Naive thymus-derived CD4-positive, alpha-beta T cell (primary cell): ENCODE data around the gene HID1. TPM values are rescaled to one million over a fixed set of nuclear protein-coding genes. Genes with fewer than 3 reads are reported as not detected.

Source experiments
- ATAC-seq: fragments of 150-1000 bp; cut with Tn5 transposase; 2 replicates; pipeline ENCODE4 v1.10.0; 2021; ENCODE audit warnings: mild to moderate bottlenecking, moderate library complexity
- CTCF ChIA-PET: fragments of 350-600 bp; sonication (Branson Sonifier 250); formaldehyde crosslinking; loops from one replicate; lab custom pipeline; 2021; ENCODE audit warnings: antibody characterized with exemption; lab: Charles Lee
- POLR2A ChIA-PET: fragments of 350-600 bp; sonication (Branson Sonifier 250); formaldehyde crosslinking; loops from one replicate; lab custom pipeline; 2021; ENCODE audit warnings: antibody characterized with exemption, inconsistent platforms; lab: Charles Lee
- DNase-seq, 9 donors: peaks; one replicate each; pipeline versions ENCODE4 v3.0.0 to v3.0.0-alpha.2; 2020 to 2022; ENCODE audit warnings: mixed read lengths in 1 of 9
- H3K27ac ChIP-seq: one replicate; pipeline ENCODE4 v1.7.0; 2013; ENCODE audit warnings: mild to moderate bottlenecking, low read depth, low read length, moderate library complexity
- H3K27me3 ChIP-seq, 2 donors: one replicate each; pipeline ENCODE4 v1.7.0; 2013; ENCODE audit warnings: low read length in 2 of 2, mild to moderate bottlenecking in 2 of 2, moderate library complexity in 2 of 2; ENCODE audit not compliant: control insufficient read depth in 2 of 2, insufficient read depth in 2 of 2
- H3K36me3 ChIP-seq, 3 experiments: 1 replicate in 2 of 3; 2 replicates in 1 of 3; pipeline ENCODE4 v1.7.0; 2013; ENCODE audit warnings: low read length in 3 of 3, mild to moderate bottlenecking in 3 of 3, moderate library complexity in 1 of 3; ENCODE audit not compliant: insufficient read depth in 3 of 3, control insufficient read depth in 2 of 3
- H3K4me1 ChIP-seq, 2 donors: one replicate each; pipeline ENCODE4 v1.7.0; 2013; ENCODE audit warnings: low read length in 2 of 2, mild to moderate bottlenecking in 2 of 2, moderate library complexity in 1 of 2; ENCODE audit not compliant: control insufficient read depth in 2 of 2, insufficient read depth in 2 of 2
- H3K4me3 ChIP-seq: 2 replicates; pipeline ENCODE4 v1.7.0; 2013; ENCODE audit warnings: mild to moderate bottlenecking, low read length
- H3K9me3 ChIP-seq, 3 experiments: 1 replicate in 2 of 3; 2 replicates in 1 of 3; pipeline ENCODE4 v1.7.0; 2013; ENCODE audit warnings: low read length in 3 of 3; ENCODE audit not compliant: control insufficient read depth in 2 of 3
- H3K27ac Mint-ChIP-seq, 9 donors: one replicate each; pipeline ENCODE4 v1.8.0; 2020 to 2022; ENCODE audit warnings: mixed read lengths in 9 of 9, mild to moderate bottlenecking in 8 of 9, moderate library complexity in 5 of 9, inconsistent platforms in 2 of 9
- H3K27me3 Mint-ChIP-seq, 5 donors: one replicate each; pipeline ENCODE4 v1.8.0; 2021 to 2022; ENCODE audit warnings: mixed read lengths in 5 of 5, mild to moderate bottlenecking in 1 of 5
- H3K36me3 Mint-ChIP-seq, 5 donors: one replicate each; pipeline ENCODE4 v1.8.0; 2020 to 2022; ENCODE audit warnings: mixed read lengths in 5 of 5, mild to moderate bottlenecking in 3 of 5, inconsistent platforms in 1 of 5
- H3K4me1 Mint-ChIP-seq, 7 donors: one replicate each; pipeline ENCODE4 v1.8.0; 2020 to 2022; ENCODE audit warnings: mixed read lengths in 7 of 7, mild to moderate bottlenecking in 3 of 7, inconsistent platforms in 1 of 7
- H3K4me3 Mint-ChIP-seq, 10 donors: one replicate each; pipeline ENCODE4 v1.8.0; 2020 to 2022; ENCODE audit warnings: mild to moderate bottlenecking in 10 of 10, mixed read lengths in 10 of 10, moderate library complexity in 6 of 10, inconsistent platforms in 2 of 10
- H3K9me3 Mint-ChIP-seq, 11 donors: one replicate each; pipeline ENCODE4 v1.8.0; 2020 to 2022; ENCODE audit warnings: mixed read lengths in 11 of 11, mild to moderate bottlenecking in 4 of 11, inconsistent platforms in 1 of 11, moderate library complexity in 1 of 11
- intact Hi-C, 2 donors: fragments of 100-400 bp; cut with micrococcal nuclease; formaldehyde crosslinking; loops; one replicate each; pipeline ENCODE4 v1.15.1; 2023
- polyA plus RNA-seq, 2 donors: library from polyadenylated mRNA; unstranded; fragments of 300-500 nt; fragmentation: Illumina TruSeq; gene quantifications; one replicate each; pipeline ENCODE4 v1.2.3, GENCODE V29; 2021
- total RNA-seq, 6 experiments: library from RNA in 5 of 6; stranded (reverse) in 5 of 6; gene quantifications; 1 replicate in 5 of 6; 2 replicates in 1 of 6; pipeline ENCODE4 v1.2.3 and lab custom pipeline; 2021 to 2026

Gene HID1
- total and polyA plus RNA-seq, 7 experiments from 2014 or later: 0.60 to 25.2 (median 11.7) TPM

DNA sequence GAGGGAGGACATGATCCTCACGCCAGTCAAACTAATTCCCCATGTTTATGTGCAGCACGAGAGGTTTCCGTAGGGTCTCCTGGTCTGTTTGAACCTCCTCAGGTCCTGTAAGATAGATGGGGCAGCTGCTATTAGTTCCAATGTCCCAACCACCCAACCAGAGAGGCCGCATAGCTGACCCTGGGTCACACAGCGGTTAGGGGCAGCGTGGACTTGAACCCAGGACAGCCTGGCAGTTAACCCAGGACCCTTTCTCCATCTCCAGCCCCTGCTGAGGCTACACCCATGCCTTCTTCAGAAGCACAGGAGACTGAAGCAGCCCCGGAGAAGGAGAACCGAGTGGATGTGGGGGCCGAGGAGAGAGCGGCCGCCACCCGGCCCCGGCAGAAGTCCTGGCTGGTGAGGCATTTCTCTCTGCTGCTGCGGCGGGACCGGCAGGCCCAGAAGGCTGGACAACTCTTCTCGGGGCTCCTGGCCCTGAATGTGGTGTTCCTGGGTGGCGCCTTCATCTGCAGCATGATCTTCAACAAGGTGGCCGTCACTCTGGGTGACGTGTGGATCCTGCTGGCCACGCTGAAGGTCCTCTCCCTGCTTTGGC, 31.3 kb downstream of the HID1 start:
- H3K36me3 ChIP-seq: no peaks in the 10 kb centered on the region
- Mint-ChIP-seq H3K4me1 (peaks cover 0 to 6% (median 0%) of the 10 kb centered on the region in 7 donors), H3K9me3 (peaks cover 0 to 3% (median 0%) of the 10 kb centered on the region in 11 donors), H3K27me3 (peaks cover 26 to 50% (median 41%) of the 10 kb centered on the region in 5 donors), H3K4me3 (no peak overlapping the region), H3K27ac (no peak overlapping the region), H3K36me3 (peaks cover 0 to 3% (median 0%) of the 10 kb centered on the region in 5 donors)
- DNase-seq (no peak), ATAC-seq (no peak)
- CTCF ChIA-PET: no interaction called here
- H3K4me1 ChIP-seq: no peaks in the 10 kb centered on the region
- H3K9me3 ChIP-seq: no peaks in the 10 kb centered on the region
- H3K27me3 ChIP-seq: peaks cover 0 to 10% of the 10 kb centered on the region in 2 donors
- no peak overlapping the region for H3K27ac ChIP-seq
- no peak overlapping the region for H3K4me3 ChIP-seq
- POLR2A ChIA-PET: no interaction called here
- intact Hi-C loops: no loop called here

DNA sequence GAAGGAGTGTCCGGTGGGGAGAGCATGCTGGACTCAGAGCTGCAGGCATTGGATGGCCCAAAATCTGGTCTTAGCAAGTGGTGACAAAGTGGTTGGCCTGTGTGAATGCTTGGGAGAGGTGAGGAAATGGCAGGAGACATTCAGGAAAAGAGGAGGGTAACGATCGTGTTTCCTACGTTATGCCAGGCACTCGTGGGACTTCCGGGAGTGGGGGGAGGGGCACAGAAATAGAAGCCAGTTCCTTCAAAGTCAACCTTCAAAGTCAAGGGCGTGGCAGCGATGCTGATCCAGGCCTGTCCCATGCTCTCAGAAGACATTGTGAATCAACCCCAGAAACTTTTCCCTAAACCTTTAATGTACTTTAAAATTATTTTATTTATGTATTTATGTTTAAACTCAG, 33.0 kb downstream of the HID1 start:
- no peaks in the 10 kb centered on the region for H3K4me1 ChIP-seq
- POLR2A ChIA-PET: no interaction called here
- Mint-ChIP-seq H3K4me3 (no peak overlapping the region), H3K27me3 (peaks cover 27 to 56% (median 47%) of the 10 kb centered on the region in 5 donors), H3K36me3 (peaks cover 0 to 3% (median 0%) of the 10 kb centered on the region in 5 donors), H3K27ac (peak overlapping the region in 1 of 9 donors; percentile 39), H3K4me1 (peaks cover 0 to 6% (median 0%) of the 10 kb centered on the region in 7 donors), H3K9me3 (peaks cover 0 to 3% (median 0%) of the 10 kb centered on the region in 11 donors)
- no peak for DNase-seq
- H3K27ac ChIP-seq: no peak overlapping the region
- no peaks in the 10 kb centered on the region for H3K9me3 ChIP-seq
- ATAC-seq: no peak
- peaks cover 0 to 15% of the 10 kb centered on the region in 2 donors for H3K27me3 ChIP-seq
- intact Hi-C loops: no loop called here
- no peak overlapping the region for H3K4me3 ChIP-seq
- CTCF ChIA-PET: interaction anchor here (0.6 kb wide), 1 partner anchor 83 kb away, joined by 3 read pairs; no protein-coding TSS in a partner anchor
- no peaks in the 10 kb centered on the region for H3K36me3 ChIP-seq

DNA sequence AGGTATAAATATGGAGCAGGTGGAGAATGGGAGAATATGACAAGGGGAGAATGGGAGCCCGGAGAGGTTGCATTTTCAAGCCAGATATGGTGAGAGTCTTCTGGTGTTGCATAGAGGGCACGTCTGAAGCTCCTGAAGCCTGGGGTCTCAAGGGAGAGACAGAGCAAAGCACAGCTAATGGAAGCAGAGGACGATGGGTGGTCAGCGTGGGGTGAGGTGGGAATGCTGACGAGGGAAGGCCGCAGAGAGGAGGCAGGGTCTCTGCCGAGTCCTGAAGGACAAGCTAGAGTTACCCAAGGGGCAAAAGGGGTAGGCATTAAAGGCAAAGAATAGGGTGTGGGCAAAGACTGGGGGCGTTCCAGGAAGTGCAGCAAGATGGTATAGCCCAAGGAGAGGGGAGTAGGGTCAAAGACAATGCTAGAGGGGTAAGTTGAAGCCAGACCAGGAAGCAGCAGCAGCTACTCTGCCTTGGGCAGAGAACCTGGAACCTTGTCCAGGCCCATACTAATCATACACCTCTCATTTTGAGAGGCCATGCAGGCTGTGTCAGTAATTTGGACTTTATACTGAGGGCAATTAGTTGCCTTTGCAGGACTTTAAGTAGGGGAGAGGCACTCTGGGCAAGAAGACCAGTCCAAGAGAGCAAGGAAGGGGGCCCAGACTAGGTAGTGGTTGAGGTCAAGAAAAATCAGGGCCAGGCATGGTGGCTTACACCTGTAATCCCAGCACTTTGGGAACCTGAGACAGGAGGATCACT, 34.2 kb downstream of the HID1 start:
- H3K9me3 ChIP-seq: no peaks in the 10 kb centered on the region
- intact Hi-C loops: no loop called here

DNA sequence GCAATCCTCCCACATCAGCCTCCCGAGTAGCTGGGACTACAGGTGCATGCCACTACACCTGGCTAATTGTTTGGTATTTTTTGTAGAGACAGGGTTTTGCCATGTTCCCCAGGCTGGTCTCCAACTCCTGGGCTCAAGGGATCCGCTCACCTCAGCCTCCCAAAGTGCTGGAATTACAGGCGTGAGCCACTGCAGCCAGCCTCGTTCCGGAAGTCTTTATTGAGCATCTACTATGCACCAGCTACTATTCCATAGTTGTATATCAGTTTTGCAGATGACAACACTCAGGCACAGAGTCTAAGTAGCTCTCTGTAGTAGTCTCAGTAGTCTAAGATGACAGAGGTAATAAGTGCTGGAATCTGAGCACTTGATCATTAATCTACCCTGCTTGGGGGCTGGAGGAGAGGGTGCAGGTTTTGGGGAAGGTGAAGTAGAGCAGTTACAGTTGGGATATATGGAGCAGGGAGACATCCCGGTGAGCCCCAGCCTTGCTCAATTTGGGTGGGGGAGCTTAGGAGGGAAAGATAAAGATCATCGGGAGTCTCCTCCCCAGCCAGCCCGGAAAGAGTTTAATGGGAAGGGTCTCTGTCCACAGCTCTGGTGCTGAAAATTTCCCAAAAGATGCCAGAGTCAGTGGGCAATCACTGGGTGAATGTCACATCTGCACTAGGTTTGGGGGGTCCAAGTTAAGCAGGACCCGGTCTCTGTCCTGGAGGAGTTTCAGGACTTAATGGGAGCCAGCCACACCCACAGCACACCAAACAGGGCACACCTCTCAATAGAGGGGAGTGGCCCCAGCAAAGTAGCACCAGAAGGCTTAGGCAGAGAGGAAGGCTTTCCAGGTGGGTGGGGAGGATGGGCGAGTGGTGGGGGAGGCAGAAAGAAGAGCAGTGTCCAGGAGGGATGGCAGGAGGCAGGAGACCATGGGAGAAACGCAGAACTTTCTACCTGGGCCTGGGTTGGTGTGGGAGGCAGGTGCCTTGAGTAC, 35.2 kb downstream of the HID1 start:
- no peaks in the 10 kb centered on the region for H3K36me3 ChIP-seq
- H3K27me3 ChIP-seq: peaks cover 0 to 15% of the 10 kb centered on the region in 2 donors
- Mint-ChIP-seq H3K27ac (no peak overlapping the region), H3K4me3 (peak overlapping the region in 1 of 10 donors; percentile 6), H3K36me3 (peaks cover 0 to 3% (median 0%) of the 10 kb centered on the region in 5 donors), H3K9me3 (peaks cover 0 to 3% (median 0%) of the 10 kb centered on the region in 11 donors), H3K27me3 (peaks cover 41 to 66% (median 65%) of the 10 kb centered on the region in 5 donors), H3K4me1 (peaks cover 0 to 6% (median 0%) of the 10 kb centered on the region in 7 donors)
- DNase-seq (no peak), ATAC-seq (no peak)
- intact Hi-C loops: no loop called here
- ChIA-PET POLR2A (no interaction called here), CTCF (no interaction called here)
- H3K4me3 ChIP-seq: no peak overlapping the region
- no peaks in the 10 kb centered on the region for H3K4me1 ChIP-seq
- H3K9me3 ChIP-seq: no peaks in the 10 kb centered on the region
- no peak overlapping the region for H3K27ac ChIP-seq

More for the DNA sequence above, 34.2 kb downstream of the HID1 start:
- Mint-ChIP-seq H3K4me3 (no peak overlapping the region), H3K9me3 (peaks cover 0 to 3% (median 0%) of the 10 kb centered on the region in 11 donors), H3K4me1 (peaks cover 0 to 6% (median 0%) of the 10 kb centered on the region in 7 donors), H3K27ac (peak overlapping the region in 1 of 9 donors; percentile 39), H3K27me3 (peaks cover 34 to 58% (median 55%) of the 10 kb centered on the region in 5 donors), H3K36me3 (peaks cover 0 to 3% (median 0%) of the 10 kb centered on the region in 5 donors)
- no peak for ATAC-seq
- no peak overlapping the region for H3K4me3 ChIP-seq
- H3K36me3 ChIP-seq: no peaks in the 10 kb centered on the region
- peaks cover 0 to 15% of the 10 kb centered on the region in 2 donors for H3K27me3 ChIP-seq
- H3K27ac ChIP-seq: no peak overlapping the region
- POLR2A ChIA-PET: no interaction called here
- CTCF ChIA-PET: no interaction called here
- no peaks in the 10 kb centered on the region for H3K4me1 ChIP-seq
- no peak for DNase-seq

DNA sequence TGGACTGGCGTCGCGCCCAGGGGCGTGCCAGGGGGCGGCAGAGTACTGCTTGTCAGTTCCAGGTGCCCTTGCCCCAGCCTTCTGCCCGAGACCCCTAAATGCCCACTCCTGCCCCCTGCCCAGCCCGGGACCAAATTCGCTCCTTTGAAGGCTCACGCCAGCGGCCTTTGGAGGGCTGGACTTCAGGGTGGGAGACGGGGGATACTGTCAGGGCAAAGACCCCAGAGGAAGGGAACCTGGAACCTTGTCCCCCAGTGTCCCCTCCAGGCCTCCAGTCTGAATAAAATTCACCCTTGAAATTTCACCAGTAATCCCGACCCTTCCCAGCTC, 36.1 kb downstream of the HID1 start:
- ATAC-seq: no peak
- Histone ChIP-seq H3K27ac (no peak overlapping the region), H3K27me3 (peaks cover 0 to 15% of the 10 kb centered on the region in 2 donors), H3K4me1 (no peaks in the 10 kb centered on the region), H3K4me3 (no peak overlapping the region), H3K9me3 (no peaks in the 10 kb centered on the region), H3K36me3 (no peaks in the 10 kb centered on the region)
- peaks cover 0 to 6% (median 0%) of the 10 kb centered on the region in 7 donors for H3K4me1 Mint-ChIP-seq
- peaks cover 0 to 3% (median 0%) of the 10 kb centered on the region in 5 donors for H3K36me3 Mint-ChIP-seq
- no peak overlapping the region for H3K27ac Mint-ChIP-seq
- intact Hi-C loops: no loop called here
- peaks cover 0 to 3% (median 0%) of the 10 kb centered on the region in 11 donors for H3K9me3 Mint-ChIP-seq
- H3K4me3 Mint-ChIP-seq: no peak overlapping the region
- peaks cover 49 to 71% (median 66%) of the 10 kb centered on the region in 5 donors for H3K27me3 Mint-ChIP-seq
- DNase-seq: no peak
- ChIA-PET CTCF (no interaction called here), POLR2A (no interaction called here)
